OCI-LY7 (cell line): ENCODE measurements around the gene MFRP.

Experiments used
- CTCF ChIP-seq: fragments of 200-600 bp; sonication (generic); conservative IDR thresholded peaks from 2 replicates; pipeline ENCODE4 v1.5.1; 2014; ENCODE audit warnings: mild to moderate bottlenecking, antibody characterized with exemption, low read length, moderate library complexity, mixed read lengths
- EZH2phosphoT487 ChIP-seq: fragments of 200-600 bp; sonication (generic); IDR thresholded peaks from 2 replicates; pipeline ENCODE4 v1.6.1; 2018; ENCODE audit warnings: low read depth, borderline replicate concordance, mild to moderate bottlenecking, mixed run types, antibody characterized with exemption, low read length, moderate library complexity, mixed read lengths

GRCh38 chr11:119343726-119344125 is 2.8 kb downstream of the MFRP start:
- no peak for TF ChIP-seq CTCF
- TF ChIP-seq EZH2phosphoT487 = no peak
